ENCODE measurements around the gene MARCKS. TPM values are rescaled to one million over a fixed set of nuclear protein-coding genes. Genes with fewer than 3 reads are reported as not detected.

The MARCKS gene
- total RNA-seq, result under 1 TPM; 0.47 to 0.83 TPM

- ATAC-seq, result no peak
- DNase-seq, result peak; percentile 56
- TF ChIP-seq CTCF (IDR thresholded peaks at IDR 0.05), result no peak
- intact Hi-C loops (cut with micrococcal nuclease), result loop anchor here (5.0 kb wide), 1 partner anchor 225 kb away; no protein-coding TSS in a partner anchor
- Mint-ChIP-seq H3K4me1 (ENCODE audit: low read depth) (peaks cover 16% of the 10 kb centered on the region), H3K27ac (peak within 1 kb of the TSS; percentile 2), H3K36me3 (ENCODE audit: low read depth) (no peaks in the 10 kb centered on the region), H3K4me3 (no peak within 1 kb of the TSS), H3K27me3 (peaks cover 40% of the 10 kb centered on the region), H3K9me3 (no peaks in the 10 kb centered on the region)
- POLR2A ChIA-PET, result no interaction called here
- CTCF ChIA-PET, result no interaction called here
Observed at GRCh38 chr6:113856625-113857555, at the start of gene MARCKS. Gene MARCKS, plus strand, starts transcription at chr6:113857345. Its CDS starts 401 bp downstream, at chr6:113857746.

GRCh38 chr6:113809826-113810225, 47.3 kb upstream of the MARCKS start:
- no peak for TF ChIP-seq CTCF (IDR thresholded peaks at IDR 0.05)
- Mint-ChIP-seq H3K27ac (no peak overlapping the region), H3K9me3 (no peaks in the 10 kb centered on the region), H3K36me3 (ENCODE audit: low read depth) (no peaks in the 10 kb centered on the region), H3K27me3 (peaks cover 1% of the 10 kb centered on the region), H3K4me3 (no peak overlapping the region), H3K4me1 (ENCODE audit: low read depth) (peaks cover 4% of the 10 kb centered on the region)
- ChIA-PET CTCF (interaction anchor here (1.3 kb wide), 1 partner anchor 32 kb away, joined by 3 read pairs; no protein-coding TSS in a partner anchor), POLR2A (no interaction called here)
- intact Hi-C loops (cut with micrococcal nuclease), result no loop called here
- ATAC-seq, result no peak
- no peak for DNase-seq

- no peaks in the 10 kb centered on the region for H3K36me3 Mint-ChIP-seq (ENCODE audit: low read depth)
- H3K27ac Mint-ChIP-seq, result no peak overlapping the region
- CTCF ChIA-PET, result no interaction called here
- DNase-seq (no peak), ATAC-seq (no peak)
- intact Hi-C loops (cut with micrococcal nuclease), result no loop called here
- no peak overlapping the region for H3K4me3 Mint-ChIP-seq
- no peak for TF ChIP-seq CTCF (IDR thresholded peaks at IDR 0.05)
- H3K9me3 Mint-ChIP-seq, result no peaks in the 10 kb centered on the region
- peaks cover 4% of the 10 kb centered on the region for H3K4me1 Mint-ChIP-seq (ENCODE audit: low read depth)
- H3K27me3 Mint-ChIP-seq, result peaks cover 1% of the 10 kb centered on the region
- POLR2A ChIA-PET, result no interaction called here
Observed at GRCh38 chr6:113813142-113813541, 44.0 kb upstream of the MARCKS start.

- no peak for TF ChIP-seq CTCF (IDR thresholded peaks at IDR 0.05)
- Mint-ChIP-seq H3K4me3 (no peak overlapping the region), H3K9me3 (no peaks in the 10 kb centered on the region), H3K27me3 (peaks cover 9% of the 10 kb centered on the region), H3K4me1 (ENCODE audit: low read depth) (no peaks in the 10 kb centered on the region), H3K27ac (no peak overlapping the region), H3K36me3 (ENCODE audit: low read depth) (no peaks in the 10 kb centered on the region)
- ChIA-PET POLR2A (no interaction called here), CTCF (no interaction called here)
- ATAC-seq (no peak), DNase-seq (no peak)
- intact Hi-C loops (cut with micrococcal nuclease), result no loop called here
Observed at GRCh38 chr6:113818578-113818977, 38.6 kb upstream of the MARCKS start.

GRCh38 chr6:113819169-113819830, 37.8 kb upstream of the MARCKS start:
- H3K4me1 Mint-ChIP-seq (ENCODE audit: low read depth), result no peaks in the 10 kb centered on the region
- CTCF ChIA-PET, result no interaction called here
- H3K4me3 Mint-ChIP-seq, result no peak overlapping the region
- DNase-seq (no peak), ATAC-seq (no peak)
- intact Hi-C loops (cut with micrococcal nuclease), result no loop called here
- no peaks in the 10 kb centered on the region for H3K36me3 Mint-ChIP-seq (ENCODE audit: low read depth)
- POLR2A ChIA-PET, result no interaction called here
- no peak overlapping the region for H3K27ac Mint-ChIP-seq
- TF ChIP-seq CTCF (IDR thresholded peaks at IDR 0.05), result no peak
- H3K27me3 Mint-ChIP-seq, result peaks cover 12% of the 10 kb centered on the region
- H3K9me3 Mint-ChIP-seq, result no peaks in the 10 kb centered on the region

All from activated CD8-positive, alpha-beta T cell treated with anti-CD3 and anti-CD28 coated beads for 36 hours (primary cell).